ENCODE measurements around the gene STRBP.
"Not testable (repeated sequence)": the region's sequence is repeated elsewhere in the genome, so short reads cannot be mapped to it uniquely, and the experiment has no call there.

Gene STRBP

GRCh38 chr9:123268465-123269259 lies at the start of gene STRBP:
TSS of gene STRBP (minus strand) at chr9:123268586. CDS start at chr9:123184134, 84,452 bp downstream.
- peak; percentile 83 for DNase-seq (ENCODE audit: low read depth, low spot score)

GRCh38 chr9:123316053-123316718 lies 47.8 kb upstream of the STRBP start:
- no peak for DNase-seq (ENCODE audit: low read depth, low spot score)

- DNase-seq (ENCODE audit: low read depth, low spot score): no peak
Measured at GRCh38 chr9:123315635-123316034, 47.2 kb upstream of the STRBP start.

GRCh38 chr9:123314617-123315016 lies 46.2 kb upstream of the STRBP start:
- DNase-seq (ENCODE audit: low read depth, low spot score): no peak

GRCh38 chr9:123312306-123312877 lies 44.0 kb upstream of the STRBP start:
- DNase-seq (ENCODE audit: low read depth, low spot score): no peak

GRCh38 chr9:123311250-123311752 lies 42.9 kb upstream of the STRBP start:
- no peak for DNase-seq (ENCODE audit: low read depth, low spot score)

- no peak for DNase-seq (ENCODE audit: low read depth, low spot score)
Measured at GRCh38 chr9:123310551-123311249, 42.3 kb upstream of the STRBP start.

- DNase-seq (ENCODE audit: low read depth, low spot score): no peak
Measured at GRCh38 chr9:123309611-123310010, 41.2 kb upstream of the STRBP start.

- DNase-seq (ENCODE audit: low read depth, low spot score): no peak
Measured at GRCh38 chr9:123305879-123306278, 37.5 kb upstream of the STRBP start.

GRCh38 chr9:123304340-123304691 lies 35.9 kb upstream of the STRBP start:
- DNase-seq (ENCODE audit: low read depth, low spot score): no peak

- DNase-seq (ENCODE audit: low read depth, low spot score): no peak
Measured at GRCh38 chr9:123302348-123303214, 34.2 kb upstream of the STRBP start.

GRCh38 chr9:123301936-123302335 lies 33.5 kb upstream of the STRBP start:
- not testable (repeated sequence) for DNase-seq (ENCODE audit: low read depth, low spot score)

- no peak for DNase-seq (ENCODE audit: low read depth, low spot score)
Measured at GRCh38 chr9:123300554-123300953, 32.2 kb upstream of the STRBP start.

GRCh38 chr9:123299558-123300126 lies 31.3 kb upstream of the STRBP start:
- DNase-seq (ENCODE audit: low read depth, low spot score): no peak

- DNase-seq (ENCODE audit: low read depth, low spot score): no peak
Measured at GRCh38 chr9:123296174-123296573, 27.8 kb upstream of the STRBP start.

GRCh38 chr9:123291736-123292135 lies 23.4 kb upstream of the STRBP start:
- no peak for DNase-seq (ENCODE audit: low read depth, low spot score)

- DNase-seq (ENCODE audit: low read depth, low spot score): no peak
Measured at GRCh38 chr9:123290764-123291163, 22.4 kb upstream of the STRBP start.

GRCh38 chr9:123287639-123288038 lies 19.3 kb upstream of the STRBP start:
- no peak for DNase-seq (ENCODE audit: low read depth, low spot score)

GRCh38 chr9:123286324-123286723 lies 17.9 kb upstream of the STRBP start:
- no peak for DNase-seq (ENCODE audit: low read depth, low spot score)

- no peak for DNase-seq (ENCODE audit: low read depth, low spot score)
Measured at GRCh38 chr9:123284656-123285055, 16.3 kb upstream of the STRBP start.

GRCh38 chr9:123283455-123283854 lies 15.1 kb upstream of the STRBP start:
- DNase-seq (ENCODE audit: low read depth, low spot score): no peak

Data from activated CD4-positive, CD25-positive, alpha-beta regulatory T cell treated with anti-CD3 and anti-CD28 coated beads, Interleukin-2, amount 50 U/mL, for 16 hours (primary cell).